ENCODE data around the gene LRRC59. TPM values are rescaled to one million over a fixed set of nuclear protein-coding genes. Genes with fewer than 3 reads are reported as not detected.

LRRC59 gene
- total and polyA plus RNA-seq, 2 of the 13 experiments (the other 11 are each of a cell fraction or from before 2014, with no cell fraction given): 87.3 to 222 TPM

DNA sequence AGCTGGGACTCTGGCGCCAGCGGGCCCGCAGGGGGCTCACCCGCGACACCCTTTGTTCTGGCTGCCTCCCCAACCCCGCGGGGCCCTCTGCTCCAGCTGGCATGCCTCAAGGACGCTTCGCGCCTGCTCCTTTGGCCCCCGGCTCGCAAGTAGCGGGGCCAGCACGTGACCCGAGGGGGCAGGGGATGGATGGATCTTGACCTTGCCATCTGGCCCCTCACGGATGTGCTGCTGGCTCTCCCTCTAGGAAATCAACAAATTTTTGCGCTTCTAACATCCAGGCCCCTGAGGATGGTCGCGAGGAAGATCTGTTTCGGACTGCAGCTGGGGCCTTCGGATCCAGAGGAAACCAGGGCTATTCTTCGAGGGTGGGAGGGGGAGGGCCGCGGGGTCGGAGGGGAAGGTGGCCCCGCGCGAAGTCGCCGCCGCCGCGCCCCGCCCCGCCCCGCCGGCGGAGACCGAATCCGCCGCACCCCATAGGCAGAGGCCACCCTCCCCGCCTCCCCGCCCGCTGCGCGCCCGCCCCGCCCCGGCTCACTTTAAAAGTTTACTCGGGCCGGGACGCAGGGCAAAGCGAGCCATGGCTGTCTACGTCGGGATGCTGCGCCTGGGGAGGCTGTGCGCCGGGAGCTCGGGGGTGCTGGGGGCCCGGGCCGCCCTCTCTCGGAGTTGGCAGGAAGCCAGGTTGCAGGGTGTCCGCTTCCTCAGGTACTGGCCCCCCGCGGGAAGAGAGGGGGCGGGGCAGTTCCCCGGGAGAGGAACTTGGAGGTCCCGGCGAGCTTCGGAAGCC lies 28.6 kb upstream of the LRRC59 start, which contains the start of gene ACSF2 (continued):
- TF ChIP-seq MEF2D (CRISPR knock-in tag; IDR thresholded peaks at IDR 0.05): 0 out of 2 replicates have a peak, but pooled peaks have one; percentile 30
- TF ChIP-seq, protein P1, sequence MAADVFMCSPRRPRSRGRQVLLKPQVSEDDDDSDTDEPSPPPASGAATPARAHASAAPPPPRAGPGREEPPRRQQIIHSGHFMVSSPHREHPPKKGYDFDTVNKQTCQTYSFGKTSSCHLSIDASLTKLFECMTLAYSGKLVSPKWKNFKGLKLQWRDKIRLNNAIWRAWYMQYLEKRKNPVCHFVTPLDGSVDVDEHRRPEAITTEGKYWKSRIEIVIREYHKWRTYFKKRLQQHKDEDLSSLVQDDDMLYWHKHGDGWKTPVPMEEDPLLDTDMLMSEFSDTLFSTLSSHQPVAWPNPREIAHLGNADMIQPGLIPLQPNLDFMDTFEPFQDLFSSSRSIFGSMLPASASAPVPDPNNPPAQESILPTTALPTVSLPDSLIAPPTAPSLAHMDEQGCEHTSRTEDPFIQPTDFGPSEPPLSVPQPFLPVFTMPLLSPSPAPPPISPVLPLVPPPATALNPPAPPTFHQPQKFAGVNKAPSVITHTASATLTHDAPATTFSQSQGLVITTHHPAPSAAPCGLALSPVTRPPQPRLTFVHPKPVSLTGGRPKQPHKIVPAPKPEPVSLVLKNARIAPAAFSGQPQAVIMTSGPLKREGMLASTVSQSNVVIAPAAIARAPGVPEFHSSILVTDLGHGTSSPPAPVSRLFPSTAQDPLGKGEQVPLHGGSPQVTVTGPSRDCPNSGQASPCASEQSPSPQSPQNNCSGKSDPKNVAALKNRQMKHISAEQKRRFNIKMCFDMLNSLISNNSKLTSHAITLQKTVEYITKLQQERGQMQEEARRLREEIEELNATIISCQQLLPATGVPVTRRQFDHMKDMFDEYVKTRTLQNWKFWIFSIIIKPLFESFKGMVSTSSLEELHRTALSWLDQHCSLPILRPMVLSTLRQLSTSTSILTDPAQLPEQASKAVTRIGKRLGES (CRISPR knock-in tag; IDR thresholded peaks at IDR 0.05; ENCODE audit: borderline replicate concordance): no peak
- no peak for TF ChIP-seq ZMYM3 (CRISPR knock-in tag; IDR thresholded peaks at IDR 0.05)
- no peak for TF ChIP-seq ZNF33B (CRISPR knock-in tag; IDR thresholded peaks at IDR 0.05)
- TF ChIP-seq ZFYVE20 (CRISPR knock-in tag; IDR thresholded peaks at IDR 0.05; ENCODE audit: borderline replicate concordance, low read depth): no peak
- TF ChIP-seq, protein P2, sequence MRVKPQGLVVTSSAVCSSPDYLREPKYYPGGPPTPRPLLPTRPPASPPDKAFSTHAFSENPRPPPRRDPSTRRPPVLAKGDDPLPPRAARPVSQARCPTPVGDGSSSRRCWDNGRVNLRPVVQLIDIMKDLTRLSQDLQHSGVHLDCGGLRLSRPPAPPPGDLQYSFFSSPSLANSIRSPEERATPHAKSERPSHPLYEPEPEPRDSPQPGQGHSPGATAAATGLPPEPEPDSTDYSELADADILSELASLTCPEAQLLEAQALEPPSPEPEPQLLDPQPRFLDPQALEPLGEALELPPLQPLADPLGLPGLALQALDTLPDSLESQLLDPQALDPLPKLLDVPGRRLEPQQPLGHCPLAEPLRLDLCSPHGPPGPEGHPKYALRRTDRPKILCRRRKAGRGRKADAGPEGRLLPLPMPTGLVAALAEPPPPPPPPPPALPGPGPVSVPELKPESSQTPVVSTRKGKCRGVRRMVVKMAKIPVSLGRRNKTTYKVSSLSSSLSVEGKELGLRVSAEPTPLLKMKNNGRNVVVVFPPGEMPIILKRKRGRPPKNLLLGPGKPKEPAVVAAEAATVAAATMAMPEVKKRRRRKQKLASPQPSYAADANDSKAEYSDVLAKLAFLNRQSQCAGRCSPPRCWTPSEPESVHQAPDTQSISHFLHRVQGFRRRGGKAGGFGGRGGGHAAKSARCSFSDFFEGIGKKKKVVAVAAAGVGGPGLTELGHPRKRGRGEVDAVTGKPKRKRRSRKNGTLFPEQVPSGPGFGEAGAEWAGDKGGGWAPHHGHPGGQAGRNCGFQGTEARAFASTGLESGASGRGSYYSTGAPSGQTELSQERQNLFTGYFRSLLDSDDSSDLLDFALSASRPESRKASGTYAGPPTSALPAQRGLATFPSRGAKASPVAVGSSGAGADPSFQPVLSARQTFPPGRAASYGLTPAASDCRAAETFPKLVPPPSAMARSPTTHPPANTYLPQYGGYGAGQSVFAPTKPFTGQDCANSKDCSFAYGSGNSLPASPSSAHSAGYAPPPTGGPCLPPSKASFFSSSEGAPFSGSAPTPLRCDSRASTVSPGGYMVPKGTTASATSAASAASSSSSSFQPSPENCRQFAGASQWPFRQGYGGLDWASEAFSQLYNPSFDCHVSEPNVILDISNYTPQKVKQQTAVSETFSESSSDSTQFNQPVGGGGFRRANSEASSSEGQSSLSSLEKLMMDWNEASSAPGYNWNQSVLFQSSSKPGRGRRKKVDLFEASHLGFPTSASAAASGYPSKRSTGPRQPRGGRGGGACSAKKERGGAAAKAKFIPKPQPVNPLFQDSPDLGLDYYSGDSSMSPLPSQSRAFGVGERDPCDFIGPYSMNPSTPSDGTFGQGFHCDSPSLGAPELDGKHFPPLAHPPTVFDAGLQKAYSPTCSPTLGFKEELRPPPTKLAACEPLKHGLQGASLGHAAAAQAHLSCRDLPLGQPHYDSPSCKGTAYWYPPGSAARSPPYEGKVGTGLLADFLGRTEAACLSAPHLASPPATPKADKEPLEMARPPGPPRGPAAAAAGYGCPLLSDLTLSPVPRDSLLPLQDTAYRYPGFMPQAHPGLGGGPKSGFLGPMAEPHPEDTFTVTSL (CRISPR knock-in tag; IDR thresholded peaks at IDR 0.05; ENCODE audit: borderline replicate concordance): no peak
- TF ChIP-seq MEIS1 (CRISPR knock-in tag; IDR thresholded peaks at IDR 0.05; ENCODE audit: borderline replicate concordance): no peak; the same call in 1 of the 2 replicates
- no peak for TF ChIP-seq ZNF773 (CRISPR knock-in tag; IDR thresholded peaks at IDR 0.05; ENCODE audit: borderline replicate concordance)
- TF ChIP-seq DR1 (CRISPR knock-in tag; IDR thresholded peaks at IDR 0.05): 0 out of 2 replicates have a peak, but pooled peaks have one; percentile 11
- TF ChIP-seq ZNF776 (CRISPR knock-in tag; IDR thresholded peaks at IDR 0.05): no peak
- TF ChIP-seq SMYD3 (CRISPR knock-in tag; IDR thresholded peaks at IDR 0.05): no peak
- no peak for TF ChIP-seq RBM22 (optimal IDR thresholded peaks at IDR 0.05; ENCODE audit: low read length)
- no peak for TF ChIP-seq THYN1 (CRISPR knock-in tag; IDR thresholded peaks at IDR 0.05; ENCODE audit: borderline replicate concordance, low read depth)
- TF ChIP-seq, protein P3, sequence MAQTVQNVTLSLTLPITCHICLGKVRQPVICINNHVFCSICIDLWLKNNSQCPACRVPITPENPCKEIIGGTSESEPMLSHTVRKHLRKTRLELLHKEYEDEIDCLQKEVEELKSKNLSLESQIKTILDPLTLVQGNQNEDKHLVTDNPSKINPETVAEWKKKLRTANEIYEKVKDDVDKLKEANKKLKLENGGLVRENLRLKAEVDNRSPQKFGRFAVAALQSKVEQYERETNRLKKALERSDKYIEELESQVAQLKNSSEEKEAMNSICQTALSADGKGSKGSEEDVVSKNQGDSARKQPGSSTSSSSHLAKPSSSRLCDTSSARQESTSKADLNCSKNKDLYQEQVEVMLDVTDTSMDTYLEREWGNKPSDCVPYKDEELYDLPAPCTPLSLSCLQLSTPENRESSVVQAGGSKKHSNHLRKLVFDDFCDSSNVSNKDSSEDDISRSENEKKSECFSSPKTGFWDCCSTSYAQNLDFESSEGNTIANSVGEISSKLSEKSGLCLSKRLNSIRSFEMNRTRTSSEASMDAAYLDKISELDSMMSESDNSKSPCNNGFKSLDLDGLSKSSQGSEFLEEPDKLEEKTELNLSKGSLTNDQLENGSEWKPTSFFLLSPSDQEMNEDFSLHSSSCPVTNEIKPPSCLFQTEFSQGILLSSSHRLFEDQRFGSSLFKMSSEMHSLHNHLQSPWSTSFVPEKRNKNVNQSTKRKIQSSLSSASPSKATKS (CRISPR knock-in tag; IDR thresholded peaks at IDR 0.05): no peak
- no peak for TF ChIP-seq CHD2 (IDR thresholded peaks at IDR 0.05; ENCODE audit: low read depth, low read length)
- TF ChIP-seq ZNF496 (CRISPR knock-in tag; IDR thresholded peaks at IDR 0.05; ENCODE audit: insufficient replicate concordance): no peak
- no peak for TF ChIP-seq MIXL1 (CRISPR knock-in tag; IDR thresholded peaks at IDR 0.05)
- TF ChIP-seq SNAPC2 (CRISPR knock-in tag; IDR thresholded peaks at IDR 0.05): no peak
- no peak for TF ChIP-seq ZSCAN29 (CRISPR knock-in tag; conservative IDR thresholded peaks at IDR 0.05)

Data from HepG2 (cell line).